A673 (cell line): Measurements from ENCODE around the gene DLX2. TPM values are rescaled to one million over a fixed set of nuclear protein-coding genes. Genes with fewer than 3 reads are reported as not detected.
"Not testable (repeated sequence)": the region's sequence is repeated elsewhere in the genome, so short reads cannot be mapped to it uniquely, and the experiment has no call there.

Experiments
- BruUV-seq: library from RNA; stranded (reverse); fragments of 400-500 nt; replicated peaks from 2 replicates; lab custom pipeline; 2021; lab: Mats Ljungman, UMichigan
- CTCF ChIA-PET: fragments of 300-600 bp; sonication (Branson Sonifier 250); formaldehyde crosslinking; loops from one replicate; lab custom pipeline; 2022; ENCODE audit warnings: antibody characterized with exemption; lab: Charles Lee
- POLR2A ChIA-PET: fragments of 300-600 bp; sonication (Branson Sonifier 250); formaldehyde crosslinking; loops from one replicate; lab custom pipeline; 2022; ENCODE audit warnings: antibody characterized with exemption; ENCODE audit not compliant: low non-redundant PET; lab: Charles Lee
- DNase-seq: peaks from one replicate; pipeline ENCODE4 v3.0.0-alpha.2; 2015; ENCODE audit warnings: low spot score
- H3K27ac ChIP-seq: fragments of 200-600 bp; sonication (generic); 2 replicates; pipeline ENCODE4 v1.5.1; 2016; ENCODE audit warnings: mixed run types, low read depth, mild to moderate bottlenecking, mixed read lengths, antibody characterized with exemption, low read length; ENCODE audit not compliant: poor library complexity, severe bottlenecking
- H3K27me3 ChIP-seq: fragments of 200-600 bp; sonication (generic); replicated peaks from 2 replicates; pipeline ENCODE4 v1.6.1; 2017; ENCODE audit warnings: mixed run types, low read depth, mild to moderate bottlenecking, mixed read lengths, antibody characterized with exemption, low read length; ENCODE audit not compliant: insufficient read depth, poor library complexity
- H3K36me3 ChIP-seq: fragments of 200-600 bp; sonication (generic); 2 replicates; pipeline ENCODE4 v1.6.1; 2016; ENCODE audit warnings: mixed run types, mild to moderate bottlenecking, mixed read lengths, antibody characterized with exemption, low read length; ENCODE audit not compliant: insufficient read depth, poor library complexity, severe bottlenecking
- H3K4me1 ChIP-seq: fragments of 200-600 bp; sonication (generic); 2 replicates; pipeline ENCODE4 v1.6.1; 2017; ENCODE audit warnings: mixed run types, mild to moderate bottlenecking, mixed read lengths, antibody characterized with exemption, low read length; ENCODE audit not compliant: insufficient read depth, poor library complexity, severe bottlenecking
- H3K4me3 ChIP-seq: fragments of 200-600 bp; sonication (generic); 2 replicates; pipeline ENCODE4 v1.5.1; 2016; ENCODE audit warnings: low read depth, mixed run types, mild to moderate bottlenecking, mixed read lengths, low read length; ENCODE audit not compliant: poor library complexity, severe bottlenecking
- H3K9me3 ChIP-seq: fragments of 200-600 bp; sonication (generic); 2 replicates; pipeline ENCODE4 v1.6.1; 2016; ENCODE audit warnings: mixed run types, low read depth, mild to moderate bottlenecking, mixed read lengths, antibody characterized with exemption, low read length; ENCODE audit not compliant: poor library complexity, severe bottlenecking
- EZH2 ChIP-seq: fragments of 200-600 bp; sonication (generic); IDR thresholded peaks from 2 replicates; pipeline ENCODE4 v1.6.1; 2017; ENCODE audit warnings: borderline replicate concordance, low read depth, mild to moderate bottlenecking, mixed read lengths, antibody characterized with exemption, low read length; ENCODE audit not compliant: poor library complexity, severe bottlenecking
- intact Hi-C: fragments of 100-400 bp; cut with micrococcal nuclease; formaldehyde crosslinking; loops from one replicate; pipeline ENCODE4 v1.10.0; 2022; ENCODE audit not compliant: unreplicated experiment
- total RNA-seq: library from RNA; stranded (reverse); gene quantifications from 2 replicates; pipeline ENCODE4 v1.2.3, GENCODE V29; 2021
- TF ChIP-seq, protein P1 (sequence below): fragments of 300-800, 200-600 bp; sonication (generic); conservative IDR thresholded peaks from 2 replicates; pipeline ENCODE4 v1.5.1; 2017; ENCODE audit warnings: low read depth, mild to moderate bottlenecking, antibody characterized with exemption, low read length, moderate library complexity, mixed read lengths

DLX2 gene
- total RNA-seq, 1 experiment from 2014 or later: 20.4 TPM

DNA sequence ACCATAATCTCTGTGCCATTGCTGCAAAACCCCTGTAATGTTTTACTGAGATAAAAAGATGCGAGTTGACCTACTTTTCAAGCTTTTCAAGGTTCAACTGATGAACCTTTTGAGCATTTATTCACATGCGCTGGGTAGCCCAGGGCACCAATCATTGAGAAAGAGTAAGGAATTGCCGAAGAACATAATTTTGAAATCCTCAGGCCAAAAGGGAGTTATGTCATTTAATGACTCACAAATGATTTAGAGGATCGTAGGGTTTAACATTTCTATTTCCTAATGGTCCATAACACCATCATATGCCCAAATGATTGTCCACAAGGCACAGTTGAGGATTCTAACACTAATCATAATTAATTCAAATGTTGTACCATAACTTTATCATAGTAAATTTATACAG, 37.6 kb downstream of the DLX2 start:
- H3K36me3 ChIP-seq: no peaks in the 10 kb centered on the region
- no peak overlapping the region for H3K4me3 ChIP-seq
- peaks cover 11% of the 10 kb centered on the region for H3K4me1 ChIP-seq
- POLR2A ChIA-PET: no interaction called here
- H3K27ac ChIP-seq: no peak overlapping the region
- no TSS peak for BruUV-seq
- no peaks in the 10 kb centered on the region for H3K27me3 ChIP-seq
- CTCF ChIA-PET: no interaction called here
- no peak for DNase-seq
- TF ChIP-seq, protein P1, sequence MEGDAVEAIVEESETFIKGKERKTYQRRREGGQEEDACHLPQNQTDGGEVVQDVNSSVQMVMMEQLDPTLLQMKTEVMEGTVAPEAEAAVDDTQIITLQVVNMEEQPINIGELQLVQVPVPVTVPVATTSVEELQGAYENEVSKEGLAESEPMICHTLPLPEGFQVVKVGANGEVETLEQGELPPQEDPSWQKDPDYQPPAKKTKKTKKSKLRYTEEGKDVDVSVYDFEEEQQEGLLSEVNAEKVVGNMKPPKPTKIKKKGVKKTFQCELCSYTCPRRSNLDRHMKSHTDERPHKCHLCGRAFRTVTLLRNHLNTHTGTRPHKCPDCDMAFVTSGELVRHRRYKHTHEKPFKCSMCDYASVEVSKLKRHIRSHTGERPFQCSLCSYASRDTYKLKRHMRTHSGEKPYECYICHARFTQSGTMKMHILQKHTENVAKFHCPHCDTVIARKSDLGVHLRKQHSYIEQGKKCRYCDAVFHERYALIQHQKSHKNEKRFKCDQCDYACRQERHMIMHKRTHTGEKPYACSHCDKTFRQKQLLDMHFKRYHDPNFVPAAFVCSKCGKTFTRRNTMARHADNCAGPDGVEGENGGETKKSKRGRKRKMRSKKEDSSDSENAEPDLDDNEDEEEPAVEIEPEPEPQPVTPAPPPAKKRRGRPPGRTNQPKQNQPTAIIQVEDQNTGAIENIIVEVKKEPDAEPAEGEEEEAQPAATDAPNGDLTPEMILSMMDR: no peak
- TF ChIP-seq EZH2: no peak
- intact Hi-C loops: no loop called here
- no peaks in the 10 kb centered on the region for H3K9me3 ChIP-seq

DNA sequence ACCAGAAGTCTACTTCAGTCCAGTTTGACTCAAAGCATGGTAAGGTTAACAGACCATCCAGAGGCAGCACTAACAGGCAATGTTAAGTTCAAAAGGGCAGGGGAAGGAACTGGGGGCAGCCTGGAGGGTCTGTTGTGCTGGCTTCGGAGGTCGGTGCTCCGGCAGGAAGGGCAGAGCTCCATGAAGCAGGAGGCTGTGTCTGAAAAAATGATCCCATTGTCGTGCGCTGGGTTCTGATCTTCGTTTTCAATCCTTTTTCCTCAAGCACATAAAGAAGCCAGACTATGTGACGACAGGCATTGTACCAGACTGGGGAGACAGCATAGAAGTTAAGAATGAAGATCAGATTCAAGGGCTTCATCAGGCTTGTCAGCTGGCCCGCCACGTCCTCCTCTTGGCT, 39.3 kb downstream of the DLX2 start:
- BruUV-seq: no TSS peak
- intact Hi-C loops: no loop called here
- no peaks in the 10 kb centered on the region for H3K27me3 ChIP-seq
- TF ChIP-seq EZH2: no peak
- TF ChIP-seq, protein P1: no peak
- ChIA-PET CTCF (no interaction called here), POLR2A (no interaction called here)
- H3K9me3 ChIP-seq: no peaks in the 10 kb centered on the region
- DNase-seq: no peak
- H3K4me1 ChIP-seq: peaks cover 11% of the 10 kb centered on the region
- no peak overlapping the region for H3K4me3 ChIP-seq
- H3K27ac ChIP-seq: no peak overlapping the region
- no peaks in the 10 kb centered on the region for H3K36me3 ChIP-seq

DNA sequence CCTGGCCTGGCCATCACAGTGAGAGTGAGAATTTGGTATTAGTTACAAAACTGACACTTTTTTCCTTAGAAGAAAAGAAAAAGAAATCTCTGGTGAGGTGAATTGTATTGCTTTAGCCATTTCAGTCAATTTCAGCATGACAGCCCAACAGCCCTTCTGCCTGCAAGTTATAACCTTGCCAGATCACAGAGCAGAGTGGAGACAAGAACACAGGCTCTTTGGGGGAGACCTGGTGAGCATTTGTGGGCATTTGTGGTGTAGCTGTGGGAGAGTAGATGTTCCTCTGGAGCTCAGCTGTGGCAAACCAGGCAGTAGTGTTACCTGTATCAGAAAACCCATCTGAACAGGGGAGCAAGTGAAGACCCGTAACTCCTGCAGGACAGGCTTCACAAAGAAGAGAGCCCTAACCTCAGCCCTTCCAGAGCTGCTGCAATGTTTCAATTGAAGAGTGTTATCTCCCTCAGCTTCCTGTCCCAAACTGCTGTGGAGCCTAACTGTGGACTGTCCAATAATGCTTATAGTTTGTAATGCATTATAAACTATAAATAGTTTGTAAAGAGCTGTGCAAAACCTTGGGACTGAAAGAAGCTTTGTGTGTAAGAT, 40.2 kb downstream of the DLX2 start:
- Histone ChIP-seq H3K36me3 (no peaks in the 10 kb centered on the region), H3K4me1 (peaks cover 10% of the 10 kb centered on the region), H3K9me3 (no peaks in the 10 kb centered on the region), H3K4me3 (no peak overlapping the region), H3K27me3 (no peaks in the 10 kb centered on the region), H3K27ac (no peak overlapping the region)
- TF ChIP-seq EZH2: no peak
- TF ChIP-seq, protein P1: no peak
- CTCF ChIA-PET: no interaction called here
- intact Hi-C loops: no loop called here
- BruUV-seq: no TSS peak
- DNase-seq: no peak
- POLR2A ChIA-PET: no interaction called here

DNA sequence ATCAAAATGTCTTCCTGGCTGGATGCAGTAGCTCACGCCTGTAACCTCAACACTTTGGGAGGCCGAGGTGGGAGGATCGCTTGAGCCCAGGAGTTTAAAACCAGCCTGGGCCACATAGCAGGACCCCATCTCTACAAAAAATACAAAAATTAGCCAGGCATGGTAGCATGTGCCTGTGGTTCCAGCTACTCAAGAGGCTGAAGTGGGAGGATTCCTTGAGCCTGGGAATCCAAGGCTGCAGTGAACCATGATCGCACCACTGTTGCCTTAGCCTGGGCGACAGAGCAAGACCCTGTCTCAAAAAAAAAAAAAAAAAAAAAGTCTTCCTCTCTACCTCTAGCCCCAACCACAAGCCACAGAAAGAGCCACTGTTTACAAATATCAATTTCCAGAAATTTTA, 42.6 kb downstream of the DLX2 start:
- BruUV-seq, intact Hi-C loops, H3K27ac ChIP-seq, POLR2A ChIA-PET, H3K9me3 ChIP-seq, H3K4me3 ChIP-seq, DNase-seq, H3K36me3 ChIP-seq, H3K4me1 ChIP-seq, H3K27me3 ChIP-seq: not testable (repeated sequence)
- CTCF ChIA-PET: interaction anchor here (0.6 kb wide), 1 partner anchor 18 kb away, joined by 3 read pairs; no protein-coding TSS in a partner anchor
